ENCODE results near the gene ASCC3.

DNA sequence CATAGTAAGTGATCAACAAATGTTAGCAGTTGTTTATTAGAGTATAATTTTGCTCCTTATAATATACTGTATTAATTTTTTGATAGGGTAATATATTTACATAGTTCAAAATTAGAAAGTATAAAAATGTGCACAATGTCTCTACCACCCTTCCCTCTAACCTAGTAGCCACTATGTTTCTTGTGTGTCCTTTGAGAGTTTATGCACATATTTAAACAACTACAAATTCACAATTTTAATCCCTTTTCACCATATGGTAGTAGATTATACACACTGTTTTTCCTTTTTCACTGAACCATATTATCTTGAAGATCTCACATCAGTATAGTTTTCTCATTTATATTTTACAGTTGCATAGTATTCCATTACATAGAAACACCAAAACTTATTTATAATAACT lies 194.9 kb downstream of the ASCC3 start:
- TF ChIP-seq ARNT (IDR thresholded peaks at IDR 0.05) (no peak), HDGF (IDR thresholded peaks at IDR 0.05; ENCODE audit: borderline replicate concordance) (no peak), SP1 (IDR thresholded peaks at IDR 0.05) (no peak), ZNF384 (IDR thresholded peaks at IDR 0.05) (no peak), NFRKB (IDR thresholded peaks at IDR 0.05) (no peak), L3MBTL2 (conservative IDR thresholded peaks at IDR 0.05) (no peak)
- TF ChIP-seq, protein P1, sequence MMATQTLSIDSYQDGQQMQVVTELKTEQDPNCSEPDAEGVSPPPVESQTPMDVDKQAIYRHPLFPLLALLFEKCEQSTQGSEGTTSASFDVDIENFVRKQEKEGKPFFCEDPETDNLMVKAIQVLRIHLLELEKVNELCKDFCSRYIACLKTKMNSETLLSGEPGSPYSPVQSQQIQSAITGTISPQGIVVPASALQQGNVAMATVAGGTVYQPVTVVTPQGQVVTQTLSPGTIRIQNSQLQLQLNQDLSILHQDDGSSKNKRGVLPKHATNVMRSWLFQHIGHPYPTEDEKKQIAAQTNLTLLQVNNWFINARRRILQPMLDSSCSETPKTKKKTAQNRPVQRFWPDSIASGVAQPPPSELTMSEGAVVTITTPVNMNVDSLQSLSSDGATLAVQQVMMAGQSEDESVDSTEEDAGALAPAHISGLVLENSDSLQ (IDR thresholded peaks at IDR 0.05) = no peak

Data from HEK293T (cell line).